K562 (cell line): ENCODE measurements around the gene C17orf113. TPM values are rescaled to one million over a fixed set of nuclear protein-coding genes. Genes with fewer than 3 reads are reported as not detected.

Experiments
- KLF16 ChIP-seq: IDR thresholded peaks from 2 replicates; pipeline ENCODE4 v1.6.1; 2016; ENCODE audit warnings: antibody characterized with exemption
- MAFK ChIP-seq: IDR thresholded peaks from 2 replicates; pipeline ENCODE4 v1.6.1; 2011; ENCODE audit warnings: low read length, improper control_type of control experiment
- MTA1 ChIP-seq: fragments of 450-650 bp; IDR thresholded peaks from 2 replicates; pipeline ENCODE4 v1.6.1; 2017; ENCODE audit warnings: borderline replicate concordance
- PML ChIP-seq: IDR thresholded peaks from 2 replicates; pipeline ENCODE4 v1.6.1; 2012; ENCODE audit warnings: low read length, inconsistent platforms
- RBM17 ChIP-seq: fragments of 200-400 bp; formaldehyde crosslinking; IDR thresholded peaks from 2 replicates; pipeline ENCODE4 v1.6.1; 2017; ENCODE audit warnings: low read depth, mild to moderate bottlenecking, low read length, borderline replicate concordance
- RFX5 ChIP-seq: IDR thresholded peaks from 2 replicates; pipeline ENCODE4 v1.6.1; 2011; ENCODE audit warnings: low read depth, mild to moderate bottlenecking, improper control_type of control experiment, low read length
- SAFB2 ChIP-seq: fragments of 200-400 bp; formaldehyde crosslinking; IDR thresholded peaks from 2 replicates; pipeline ENCODE4 v1.6.1; 2018; ENCODE audit warnings: borderline replicate concordance, low read length, low read depth, moderate library complexity; ENCODE audit not compliant: severe bottlenecking
- polyA plus RNA-seq, 8 experiments: library from polyadenylated mRNA; depleted of rRNA in 4 of 8; stranded (reverse) in 5 of 8; unstranded in 3 of 8; fragments of >200 nt; fragmentation: Nextera tagmentation in 2 of 8; fragmentation: Illumina TruSeq in 1 of 8; extraction: Ambion mirVana in 2 of 8; extraction: Trizol in 1 of 8; gene quantifications; 2 replicates each; pipeline versions ENCODE4 v1.2.1 to v1.2.3, GENCODE V29; 2011 to 2014; ENCODE audit warnings: inconsistent platforms in 1 of 8, missing spikeins in 1 of 8
- total RNA-seq, 7 experiments: library from RNA; depleted of rRNA in 6 of 7; stranded (reverse); fragments of >200 nt in 6 of 7; fragmentation: Illumina TruSeq in 2 of 7; extraction: Trizol in 2 of 7; gene quantifications; 2 replicates each; pipeline versions ENCODE4 v1.2.1 to v1.2.3, GENCODE V29; 2011 to 2021; ENCODE audit warnings: low replicate concordance in 1 of 7
- TF ChIP-seq, protein P1 (sequence below): sonication (generic); formaldehyde crosslinking; IDR thresholded peaks from 2 replicates; pipeline ENCODE4 v1.8.1; 2023; ENCODE audit warnings: missing genetic modification reagents, mild to moderate bottlenecking, borderline replicate concordance
- TF ChIP-seq, protein P2 (sequence below): fragments of 450-650 bp; IDR thresholded peaks from 2 replicates; pipeline ENCODE4 v1.6.1; 2016; ENCODE audit warnings: mild to moderate bottlenecking, moderate library complexity
- TF ChIP-seq, protein P3 (sequence below): fragments of 450-650 bp; IDR thresholded peaks from 2 replicates; pipeline ENCODE4 v1.6.1; 2016; ENCODE audit warnings: low read depth, mild to moderate bottlenecking, moderate library complexity

C17orf113 gene
- total and polyA plus RNA-seq, 9 of the 15 experiments (the other 6 are each of a cell fraction or from before 2014, with no cell fraction given) = 0.10 to 1.2 (median 0.31) TPM

DNA sequence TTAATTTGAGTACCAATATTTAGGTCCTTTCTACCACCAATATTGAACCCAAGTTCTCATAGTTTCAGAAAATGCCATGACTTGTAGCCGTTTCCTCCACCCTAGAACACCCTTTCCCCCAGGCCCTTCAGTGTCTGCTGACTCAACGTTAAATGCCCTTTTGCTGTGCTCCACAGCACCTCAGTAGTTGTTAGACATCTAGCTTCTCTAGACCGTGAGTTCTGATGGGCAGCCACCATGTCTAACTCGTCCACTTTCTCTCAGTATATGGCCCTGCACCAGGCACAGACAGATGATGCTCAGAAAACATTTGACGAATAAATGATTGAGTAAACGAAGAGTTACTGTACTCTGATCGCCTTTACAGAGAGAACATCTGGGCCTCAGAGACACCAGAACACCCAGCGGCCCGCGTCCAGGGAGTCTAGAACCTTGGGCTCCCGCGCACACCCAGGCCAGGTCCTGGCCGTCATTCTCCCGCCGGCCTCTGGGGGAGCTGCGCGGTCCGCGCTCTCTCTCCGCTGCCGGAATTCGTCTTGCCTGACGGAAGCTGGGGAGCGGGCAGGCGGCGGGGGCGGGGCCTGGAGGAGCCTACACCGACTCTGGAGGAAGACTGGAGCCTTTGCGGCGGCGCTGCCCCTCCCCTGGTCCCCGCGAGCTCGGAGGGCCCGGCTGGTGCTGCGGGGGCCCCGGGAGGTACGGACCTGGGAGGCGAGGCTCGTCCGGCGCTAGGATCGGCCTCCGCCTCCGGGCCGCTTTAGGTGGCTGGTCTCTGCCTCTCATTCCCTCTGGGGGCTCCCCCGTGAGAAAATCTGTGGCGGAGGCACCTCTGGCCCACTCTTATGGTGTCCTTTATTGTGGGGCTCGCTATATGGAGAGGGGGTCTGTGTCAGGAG is 30.6 kb downstream of the C17orf113 start, which contains the start of gene NKIRAS2 (continued):
- TF ChIP-seq, protein P1, sequence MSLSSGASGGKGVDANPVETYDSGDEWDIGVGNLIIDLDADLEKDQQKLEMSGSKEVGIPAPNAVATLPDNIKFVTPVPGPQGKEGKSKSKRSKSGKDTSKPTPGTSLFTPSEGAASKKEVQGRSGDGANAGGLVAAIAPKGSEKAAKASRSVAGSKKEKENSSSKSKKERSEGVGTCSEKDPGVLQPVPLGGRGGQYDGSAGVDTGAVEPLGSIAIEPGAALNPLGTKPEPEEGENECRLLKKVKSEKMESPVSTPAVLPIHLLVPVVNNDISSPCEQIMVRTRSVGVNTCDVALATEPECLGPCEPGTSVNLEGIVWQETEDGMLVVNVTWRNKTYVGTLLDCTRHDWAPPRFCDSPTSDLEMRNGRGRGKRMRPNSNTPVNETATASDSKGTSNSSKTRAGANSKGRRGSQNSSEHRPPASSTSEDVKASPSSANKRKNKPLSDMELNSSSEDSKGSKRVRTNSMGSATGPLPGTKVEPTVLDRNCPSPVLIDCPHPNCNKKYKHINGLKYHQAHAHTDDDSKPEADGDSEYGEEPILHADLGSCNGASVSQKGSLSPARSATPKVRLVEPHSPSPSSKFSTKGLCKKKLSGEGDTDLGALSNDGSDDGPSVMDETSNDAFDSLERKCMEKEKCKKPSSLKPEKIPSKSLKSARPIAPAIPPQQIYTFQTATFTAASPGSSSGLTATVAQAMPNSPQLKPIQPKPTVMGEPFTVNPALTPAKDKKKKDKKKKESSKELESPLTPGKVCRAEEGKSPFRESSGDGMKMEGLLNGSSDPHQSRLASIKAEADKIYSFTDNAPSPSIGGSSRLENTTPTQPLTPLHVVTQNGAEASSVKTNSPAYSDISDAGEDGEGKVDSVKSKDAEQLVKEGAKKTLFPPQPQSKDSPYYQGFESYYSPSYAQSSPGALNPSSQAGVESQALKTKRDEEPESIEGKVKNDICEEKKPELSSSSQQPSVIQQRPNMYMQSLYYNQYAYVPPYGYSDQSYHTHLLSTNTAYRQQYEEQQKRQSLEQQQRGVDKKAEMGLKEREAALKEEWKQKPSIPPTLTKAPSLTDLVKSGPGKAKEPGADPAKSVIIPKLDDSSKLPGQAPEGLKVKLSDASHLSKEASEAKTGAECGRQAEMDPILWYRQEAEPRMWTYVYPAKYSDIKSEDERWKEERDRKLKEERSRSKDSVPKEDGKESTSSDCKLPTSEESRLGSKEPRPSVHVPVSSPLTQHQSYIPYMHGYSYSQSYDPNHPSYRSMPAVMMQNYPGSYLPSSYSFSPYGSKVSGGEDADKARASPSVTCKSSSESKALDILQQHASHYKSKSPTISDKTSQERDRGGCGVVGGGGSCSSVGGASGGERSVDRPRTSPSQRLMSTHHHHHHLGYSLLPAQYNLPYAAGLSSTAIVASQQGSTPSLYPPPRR = no peak
- no peak for TF ChIP-seq SAFB2
- TF ChIP-seq MTA1 = no peak
- no peak for TF ChIP-seq KLF16
- TF ChIP-seq MAFK = no peak
- no peak for TF ChIP-seq RFX5
- no peak for TF ChIP-seq RBM17
- TF ChIP-seq, protein P2, sequence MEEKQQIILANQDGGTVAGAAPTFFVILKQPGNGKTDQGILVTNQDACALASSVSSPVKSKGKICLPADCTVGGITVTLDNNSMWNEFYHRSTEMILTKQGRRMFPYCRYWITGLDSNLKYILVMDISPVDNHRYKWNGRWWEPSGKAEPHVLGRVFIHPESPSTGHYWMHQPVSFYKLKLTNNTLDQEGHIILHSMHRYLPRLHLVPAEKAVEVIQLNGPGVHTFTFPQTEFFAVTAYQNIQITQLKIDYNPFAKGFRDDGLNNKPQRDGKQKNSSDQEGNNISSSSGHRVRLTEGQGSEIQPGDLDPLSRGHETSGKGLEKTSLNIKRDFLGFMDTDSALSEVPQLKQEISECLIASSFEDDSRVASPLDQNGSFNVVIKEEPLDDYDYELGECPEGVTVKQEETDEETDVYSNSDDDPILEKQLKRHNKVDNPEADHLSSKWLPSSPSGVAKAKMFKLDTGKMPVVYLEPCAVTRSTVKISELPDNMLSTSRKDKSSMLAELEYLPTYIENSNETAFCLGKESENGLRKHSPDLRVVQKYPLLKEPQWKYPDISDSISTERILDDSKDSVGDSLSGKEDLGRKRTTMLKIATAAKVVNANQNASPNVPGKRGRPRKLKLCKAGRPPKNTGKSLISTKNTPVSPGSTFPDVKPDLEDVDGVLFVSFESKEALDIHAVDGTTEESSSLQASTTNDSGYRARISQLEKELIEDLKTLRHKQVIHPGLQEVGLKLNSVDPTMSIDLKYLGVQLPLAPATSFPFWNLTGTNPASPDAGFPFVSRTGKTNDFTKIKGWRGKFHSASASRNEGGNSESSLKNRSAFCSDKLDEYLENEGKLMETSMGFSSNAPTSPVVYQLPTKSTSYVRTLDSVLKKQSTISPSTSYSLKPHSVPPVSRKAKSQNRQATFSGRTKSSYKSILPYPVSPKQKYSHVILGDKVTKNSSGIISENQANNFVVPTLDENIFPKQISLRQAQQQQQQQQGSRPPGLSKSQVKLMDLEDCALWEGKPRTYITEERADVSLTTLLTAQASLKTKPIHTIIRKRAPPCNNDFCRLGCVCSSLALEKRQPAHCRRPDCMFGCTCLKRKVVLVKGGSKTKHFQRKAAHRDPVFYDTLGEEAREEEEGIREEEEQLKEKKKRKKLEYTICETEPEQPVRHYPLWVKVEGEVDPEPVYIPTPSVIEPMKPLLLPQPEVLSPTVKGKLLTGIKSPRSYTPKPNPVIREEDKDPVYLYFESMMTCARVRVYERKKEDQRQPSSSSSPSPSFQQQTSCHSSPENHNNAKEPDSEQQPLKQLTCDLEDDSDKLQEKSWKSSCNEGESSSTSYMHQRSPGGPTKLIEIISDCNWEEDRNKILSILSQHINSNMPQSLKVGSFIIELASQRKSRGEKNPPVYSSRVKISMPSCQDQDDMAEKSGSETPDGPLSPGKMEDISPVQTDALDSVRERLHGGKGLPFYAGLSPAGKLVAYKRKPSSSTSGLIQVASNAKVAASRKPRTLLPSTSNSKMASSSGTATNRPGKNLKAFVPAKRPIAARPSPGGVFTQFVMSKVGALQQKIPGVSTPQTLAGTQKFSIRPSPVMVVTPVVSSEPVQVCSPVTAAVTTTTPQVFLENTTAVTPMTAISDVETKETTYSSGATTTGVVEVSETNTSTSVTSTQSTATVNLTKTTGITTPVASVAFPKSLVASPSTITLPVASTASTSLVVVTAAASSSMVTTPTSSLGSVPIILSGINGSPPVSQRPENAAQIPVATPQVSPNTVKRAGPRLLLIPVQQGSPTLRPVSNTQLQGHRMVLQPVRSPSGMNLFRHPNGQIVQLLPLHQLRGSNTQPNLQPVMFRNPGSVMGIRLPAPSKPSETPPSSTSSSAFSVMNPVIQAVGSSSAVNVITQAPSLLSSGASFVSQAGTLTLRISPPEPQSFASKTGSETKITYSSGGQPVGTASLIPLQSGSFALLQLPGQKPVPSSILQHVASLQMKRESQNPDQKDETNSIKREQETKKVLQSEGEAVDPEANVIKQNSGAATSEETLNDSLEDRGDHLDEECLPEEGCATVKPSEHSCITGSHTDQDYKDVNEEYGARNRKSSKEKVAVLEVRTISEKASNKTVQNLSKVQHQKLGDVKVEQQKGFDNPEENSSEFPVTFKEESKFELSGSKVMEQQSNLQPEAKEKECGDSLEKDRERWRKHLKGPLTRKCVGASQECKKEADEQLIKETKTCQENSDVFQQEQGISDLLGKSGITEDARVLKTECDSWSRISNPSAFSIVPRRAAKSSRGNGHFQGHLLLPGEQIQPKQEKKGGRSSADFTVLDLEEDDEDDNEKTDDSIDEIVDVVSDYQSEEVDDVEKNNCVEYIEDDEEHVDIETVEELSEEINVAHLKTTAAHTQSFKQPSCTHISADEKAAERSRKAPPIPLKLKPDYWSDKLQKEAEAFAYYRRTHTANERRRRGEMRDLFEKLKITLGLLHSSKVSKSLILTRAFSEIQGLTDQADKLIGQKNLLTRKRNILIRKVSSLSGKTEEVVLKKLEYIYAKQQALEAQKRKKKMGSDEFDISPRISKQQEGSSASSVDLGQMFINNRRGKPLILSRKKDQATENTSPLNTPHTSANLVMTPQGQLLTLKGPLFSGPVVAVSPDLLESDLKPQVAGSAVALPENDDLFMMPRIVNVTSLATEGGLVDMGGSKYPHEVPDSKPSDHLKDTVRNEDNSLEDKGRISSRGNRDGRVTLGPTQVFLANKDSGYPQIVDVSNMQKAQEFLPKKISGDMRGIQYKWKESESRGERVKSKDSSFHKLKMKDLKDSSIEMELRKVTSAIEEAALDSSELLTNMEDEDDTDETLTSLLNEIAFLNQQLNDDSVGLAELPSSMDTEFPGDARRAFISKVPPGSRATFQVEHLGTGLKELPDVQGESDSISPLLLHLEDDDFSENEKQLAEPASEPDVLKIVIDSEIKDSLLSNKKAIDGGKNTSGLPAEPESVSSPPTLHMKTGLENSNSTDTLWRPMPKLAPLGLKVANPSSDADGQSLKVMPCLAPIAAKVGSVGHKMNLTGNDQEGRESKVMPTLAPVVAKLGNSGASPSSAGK = no peak
- TF ChIP-seq, protein P3, sequence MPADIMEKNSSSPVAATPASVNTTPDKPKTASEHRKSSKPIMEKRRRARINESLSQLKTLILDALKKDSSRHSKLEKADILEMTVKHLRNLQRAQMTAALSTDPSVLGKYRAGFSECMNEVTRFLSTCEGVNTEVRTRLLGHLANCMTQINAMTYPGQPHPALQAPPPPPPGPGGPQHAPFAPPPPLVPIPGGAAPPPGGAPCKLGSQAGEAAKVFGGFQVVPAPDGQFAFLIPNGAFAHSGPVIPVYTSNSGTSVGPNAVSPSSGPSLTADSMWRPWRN = no peak
- TF ChIP-seq PML = no peak; the same call in 1 of the 2 replicates
